DLD1 (cell line): ENCODE measurements around the gene CHST15.
"Not testable (repeated sequence)": the region's sequence is repeated elsewhere in the genome, so short reads cannot be mapped to it uniquely, and the experiment has no call there.

ENCODE experiments used
- in situ Hi-C: cut with HindIII; loops from 2 replicates; pipeline ENCODE4 v1.10.0; 2017; ENCODE audit warnings: low sequenced_read_pairs

CHST15 gene

GRCh38 chr10:124101351-124101750 is 8.0 kb upstream of the CHST15 start:
- in situ Hi-C loops = no loop called here

- in situ Hi-C loops = not testable (repeated sequence)
Observed at GRCh38 chr10:124100651-124101050, 7.3 kb upstream of the CHST15 start.

GRCh38 chr10:124100124-124100523 is 6.7 kb upstream of the CHST15 start:
- in situ Hi-C loops = no loop called here

- in situ Hi-C loops = no loop called here
Observed at GRCh38 chr10:124099604-124100003, 6.2 kb upstream of the CHST15 start.

- in situ Hi-C loops = no loop called here
Observed at GRCh38 chr10:124098575-124098974, 5.2 kb upstream of the CHST15 start.

GRCh38 chr10:124097883-124098282 is 4.5 kb upstream of the CHST15 start:
- in situ Hi-C loops = no loop called here

- in situ Hi-C loops = no loop called here
Observed at GRCh38 chr10:124096494-124096893, 3.1 kb upstream of the CHST15 start.

- in situ Hi-C loops = not testable (repeated sequence)
Observed at GRCh38 chr10:124095801-124096200, 2.4 kb upstream of the CHST15 start.

GRCh38 chr10:124095096-124095495 is 1.7 kb upstream of the CHST15 start:
- in situ Hi-C loops = no loop called here

- in situ Hi-C loops = no loop called here
Observed at GRCh38 chr10:124094419-124094785, 1.0 kb upstream of the CHST15 start.

- in situ Hi-C loops = not testable (repeated sequence)
Observed at GRCh38 chr10:124093774-124094418, 498 bp upstream of the CHST15 start.

- in situ Hi-C loops = no loop called here
Observed at GRCh38 chr10:124092250-124092859, 1.0 kb downstream of the CHST15 start.

GRCh38 chr10:124091646-124092249 is 1.6 kb downstream of the CHST15 start:
- in situ Hi-C loops = no loop called here

GRCh38 chr10:124090601-124091209 is 2.7 kb downstream of the CHST15 start:
- in situ Hi-C loops = no loop called here

- in situ Hi-C loops = no loop called here
Observed at GRCh38 chr10:124089859-124090258, 3.5 kb downstream of the CHST15 start.

- in situ Hi-C loops = no loop called here
Observed at GRCh38 chr10:124088915-124089314, 4.5 kb downstream of the CHST15 start.

- in situ Hi-C loops = no loop called here
Observed at GRCh38 chr10:124087672-124088634, 5.4 kb downstream of the CHST15 start.

- in situ Hi-C loops = no loop called here
Observed at GRCh38 chr10:124086787-124087671, 6.4 kb downstream of the CHST15 start.

- in situ Hi-C loops = no loop called here
Observed at GRCh38 chr10:124086097-124086710, 7.2 kb downstream of the CHST15 start.
